Measurements from ENCODE around the gene CCDC38. TPM values are rescaled to one million over a fixed set of nuclear protein-coding genes. Genes with fewer than 3 reads are reported as not detected.

CCDC38 gene
- total and polyA plus RNA-seq, 10 of the 15 experiments (the other 5 are each of a cell fraction or from before 2014, with no cell fraction given): 0.04 to 0.05 TPM; not detected in 8

DNA sequence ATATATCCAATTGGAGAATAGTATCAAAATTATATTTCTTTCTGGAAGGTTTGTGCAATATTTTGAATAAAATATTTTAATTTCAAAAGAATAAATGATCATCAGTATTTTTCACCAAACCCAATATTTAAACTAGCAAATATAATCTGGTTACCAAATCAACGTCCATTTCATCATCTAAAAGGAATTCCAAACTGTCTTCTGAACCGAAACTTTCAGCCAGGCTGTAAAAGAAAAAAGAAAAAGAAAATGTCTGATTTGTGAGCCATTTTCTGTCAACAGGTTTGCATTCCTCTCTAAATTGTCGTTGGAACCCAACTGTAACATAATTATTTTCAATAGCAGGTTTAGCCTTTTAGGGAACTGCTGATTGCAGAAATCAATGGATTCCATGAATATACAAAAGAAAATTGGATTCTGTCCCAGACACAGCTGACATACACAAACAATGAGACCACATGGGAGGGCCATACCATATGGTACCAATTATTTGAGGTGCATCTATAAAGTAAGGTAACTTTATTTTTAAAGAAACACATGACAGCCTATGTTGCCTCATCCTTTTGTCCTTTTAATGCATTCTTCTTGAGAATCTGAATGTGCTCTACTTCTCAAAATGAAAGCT, 61.0 kb downstream of the CCDC38 start:
- Histone ChIP-seq H4K20me1 (ENCODE audit: control insufficient read depth, insufficient read depth) (no peaks in the 10 kb centered on the region), H3K27me3 (replicated peaks in 1 of 2; ENCODE audit: control insufficient read depth in 2 of 2, insufficient read depth in 2 of 2, low read length in 1 of 2) (no peaks in the 10 kb centered on the region), H3K79me2 (ENCODE audit: control insufficient read depth, insufficient read depth, low read length) (no peaks in the 10 kb centered on the region), H3K4me3 (no peak overlapping the region), H3K4me2 (ENCODE audit: control insufficient read depth, insufficient read depth) (no peak overlapping the region), H3K9ac (ENCODE audit: control insufficient read depth, insufficient read depth, low read length) (no peak overlapping the region), H3K4me1 (ENCODE audit: control insufficient read depth, insufficient read depth, low read length) (no peaks in the 10 kb centered on the region), H3K27ac (ENCODE audit: control insufficient read depth, insufficient read depth) (no peak overlapping the region), H3K9me3 (replicated peaks; ENCODE audit: control insufficient read depth, insufficient read depth, low read length) (no peaks in the 10 kb centered on the region), H3K36me3 (ENCODE audit: control insufficient read depth in 2 of 2, insufficient read depth in 2 of 2, low read length in 1 of 2) (no peaks in the 10 kb centered on the region), H2AFZ (ENCODE audit: control insufficient read depth, low read depth, low read length) (no peak overlapping the region)
- RAD21 ChIA-PET (ENCODE audit: unreplicated experiment): no interaction called here
- POLR2A ChIA-PET: no interaction called here
- intact Hi-C loops (cut with micrococcal nuclease; ENCODE audit: unreplicated experiment) (no loop called here), in situ Hi-C loops (cut with MboI) (no loop called here)
- 51% methylated on average over 3 of the region's 3 CpGs for WGBS (ENCODE audit: insufficient coverage, insufficient replicate concordance, low lambda C conversion rate, missing lambda C conversion rate)
- no peak for DNase-seq (ENCODE audit: low read depth, low spot score)
- no peak for FAIRE-seq
- TF ChIP-seq, protein P1, sequence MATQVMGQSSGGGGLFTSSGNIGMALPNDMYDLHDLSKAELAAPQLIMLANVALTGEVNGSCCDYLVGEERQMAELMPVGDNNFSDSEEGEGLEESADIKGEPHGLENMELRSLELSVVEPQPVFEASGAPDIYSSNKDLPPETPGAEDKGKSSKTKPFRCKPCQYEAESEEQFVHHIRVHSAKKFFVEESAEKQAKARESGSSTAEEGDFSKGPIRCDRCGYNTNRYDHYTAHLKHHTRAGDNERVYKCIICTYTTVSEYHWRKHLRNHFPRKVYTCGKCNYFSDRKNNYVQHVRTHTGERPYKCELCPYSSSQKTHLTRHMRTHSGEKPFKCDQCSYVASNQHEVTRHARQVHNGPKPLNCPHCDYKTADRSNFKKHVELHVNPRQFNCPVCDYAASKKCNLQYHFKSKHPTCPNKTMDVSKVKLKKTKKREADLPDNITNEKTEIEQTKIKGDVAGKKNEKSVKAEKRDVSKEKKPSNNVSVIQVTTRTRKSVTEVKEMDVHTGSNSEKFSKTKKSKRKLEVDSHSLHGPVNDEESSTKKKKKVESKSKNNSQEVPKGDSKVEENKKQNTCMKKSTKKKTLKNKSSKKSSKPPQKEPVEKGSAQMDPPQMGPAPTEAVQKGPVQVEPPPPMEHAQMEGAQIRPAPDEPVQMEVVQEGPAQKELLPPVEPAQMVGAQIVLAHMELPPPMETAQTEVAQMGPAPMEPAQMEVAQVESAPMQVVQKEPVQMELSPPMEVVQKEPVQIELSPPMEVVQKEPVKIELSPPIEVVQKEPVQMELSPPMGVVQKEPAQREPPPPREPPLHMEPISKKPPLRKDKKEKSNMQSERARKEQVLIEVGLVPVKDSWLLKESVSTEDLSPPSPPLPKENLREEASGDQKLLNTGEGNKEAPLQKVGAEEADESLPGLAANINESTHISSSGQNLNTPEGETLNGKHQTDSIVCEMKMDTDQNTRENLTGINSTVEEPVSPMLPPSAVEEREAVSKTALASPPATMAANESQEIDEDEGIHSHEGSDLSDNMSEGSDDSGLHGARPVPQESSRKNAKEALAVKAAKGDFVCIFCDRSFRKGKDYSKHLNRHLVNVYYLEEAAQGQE (IDR thresholded peaks at IDR 0.05; ENCODE audit: low read depth, low read length): no peak
- TF ChIP-seq, protein P2, sequence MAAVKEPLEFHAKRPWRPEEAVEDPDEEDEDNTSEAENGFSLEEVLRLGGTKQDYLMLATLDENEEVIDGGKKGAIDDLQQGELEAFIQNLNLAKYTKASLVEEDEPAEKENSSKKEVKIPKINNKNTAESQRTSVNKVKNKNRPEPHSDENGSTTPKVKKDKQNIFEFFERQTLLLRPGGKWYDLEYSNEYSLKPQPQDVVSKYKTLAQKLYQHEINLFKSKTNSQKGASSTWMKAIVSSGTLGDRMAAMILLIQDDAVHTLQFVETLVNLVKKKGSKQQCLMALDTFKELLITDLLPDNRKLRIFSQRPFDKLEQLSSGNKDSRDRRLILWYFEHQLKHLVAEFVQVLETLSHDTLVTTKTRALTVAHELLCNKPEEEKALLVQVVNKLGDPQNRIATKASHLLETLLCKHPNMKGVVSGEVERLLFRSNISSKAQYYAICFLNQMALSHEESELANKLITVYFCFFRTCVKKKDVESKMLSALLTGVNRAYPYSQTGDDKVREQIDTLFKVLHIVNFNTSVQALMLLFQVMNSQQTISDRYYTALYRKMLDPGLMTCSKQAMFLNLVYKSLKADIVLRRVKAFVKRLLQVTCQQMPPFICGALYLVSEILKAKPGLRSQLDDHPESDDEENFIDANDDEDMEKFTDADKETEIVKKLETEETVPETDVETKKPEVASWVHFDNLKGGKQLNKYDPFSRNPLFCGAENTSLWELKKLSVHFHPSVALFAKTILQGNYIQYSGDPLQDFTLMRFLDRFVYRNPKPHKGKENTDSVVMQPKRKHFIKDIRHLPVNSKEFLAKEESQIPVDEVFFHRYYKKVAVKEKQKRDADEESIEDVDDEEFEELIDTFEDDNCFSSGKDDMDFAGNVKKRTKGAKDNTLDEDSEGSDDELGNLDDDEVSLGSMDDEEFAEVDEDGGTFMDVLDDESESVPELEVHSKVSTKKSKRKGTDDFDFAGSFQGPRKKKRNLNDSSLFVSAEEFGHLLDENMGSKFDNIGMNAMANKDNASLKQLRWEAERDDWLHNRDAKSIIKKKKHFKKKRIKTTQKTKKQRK (IDR thresholded peaks at IDR 0.05; ENCODE audit: low read depth, low read length): no peak
- TF ChIP-seq GABPA (IDR thresholded peaks at IDR 0.05; ENCODE audit: low read depth) (no peak), CREM (IDR thresholded peaks at IDR 0.05; ENCODE audit: low read depth) (no peak), TARDBP (IDR thresholded peaks at IDR 0.05; ENCODE audit: borderline replicate concordance) (no peak), SPI1 (IDR thresholded peaks at IDR 0.05; ENCODE audit: borderline replicate concordance, insufficient read depth, low read depth, low read length) (no peak), ZNF274 (IDR thresholded peaks at IDR 0.05; ENCODE audit: insufficient read depth, insufficient read length) (no peak), HDGF (IDR thresholded peaks at IDR 0.05) (no peak)
- ATAC-seq: no peak
- CTCF ChIA-PET: no interaction called here
- SMC1A ChIA-PET (ENCODE audit: uncharacterized antibody, unreplicated experiment): no interaction called here
- no TSS peak for BruUV-seq (replicated peaks)

Measured in GM12878 (cell line).